ENCODE measurements around the gene XPNPEP2.

The XPNPEP2 gene

DNA sequence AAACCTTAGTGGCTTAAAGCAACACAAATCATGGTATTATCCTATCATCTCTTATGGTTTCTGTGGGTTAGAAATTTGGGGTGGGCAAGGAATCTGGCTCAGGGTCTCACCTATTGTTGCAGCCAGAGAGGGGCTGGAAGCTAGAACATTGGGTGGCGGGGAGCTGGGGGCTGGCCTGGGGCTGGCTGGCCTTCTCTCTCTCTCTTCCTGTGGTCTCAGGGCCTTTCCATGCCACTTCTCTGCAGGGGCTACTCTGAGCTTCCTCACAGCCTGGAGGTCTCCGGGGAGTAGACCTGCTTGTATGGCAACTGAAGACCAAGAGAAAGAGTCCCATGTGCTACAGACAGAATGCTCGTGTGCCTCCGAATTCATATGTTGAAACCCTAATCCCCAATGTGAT, 10.7 kb upstream of the XPNPEP2 start:
- no peak overlapping the region for H3K18ac ChIP-seq (ENCODE audit: low read length)
- no peak overlapping the region for H3K4me3 ChIP-seq (ENCODE audit: low read depth, low read length)
- H3K9ac ChIP-seq (ENCODE audit: low read length), result no peak overlapping the region
- H4K12ac ChIP-seq (ENCODE audit: low read depth, low read length), result no peak overlapping the region
- H2BK12ac ChIP-seq (ENCODE audit: low read length), result no peak overlapping the region
- no peak overlapping the region for H3K27ac ChIP-seq (ENCODE audit: low read depth, low read length)
- H3K4me2 ChIP-seq (ENCODE audit: low read length), result no peak overlapping the region
- no peak overlapping the region for H3K23ac ChIP-seq (ENCODE audit: low read length)
- WGBS (ENCODE audit: extremely low coverage, insufficient coverage, insufficient read length), result no CpG with 5 or more reads among the region's 4 CpGs
- no peaks in the 10 kb centered on the region for H3K79me2 ChIP-seq (ENCODE audit: control insufficient read depth, insufficient read depth, low read length, poor library complexity)
- H3K36me3 ChIP-seq (ENCODE audit: control insufficient read depth in 1 of 2, insufficient read depth in 2 of 2, low read length in 2 of 2), result no peaks in the 10 kb centered on the region
- no peak overlapping the region for H2AK5ac ChIP-seq (ENCODE audit: low read length)
- no peak overlapping the region for H2BK5ac ChIP-seq (ENCODE audit: low read depth, low read length, poor library complexity)
- H3K4me1 ChIP-seq (ENCODE audit: control insufficient read depth in 1 of 2, insufficient read depth in 2 of 2, low read length in 2 of 2), result no peaks in the 10 kb centered on the region
- H3K9me3 ChIP-seq (ENCODE audit: insufficient read depth, low read depth, low read length), result no peaks in the 10 kb centered on the region
- H3K79me1 ChIP-seq (ENCODE audit: low read length), result no peaks in the 10 kb centered on the region
- H4K8ac ChIP-seq (ENCODE audit: low read depth, low read length), result no peak overlapping the region
- no peak overlapping the region for H3K14ac ChIP-seq (ENCODE audit: low read length)
- no peak overlapping the region for H2AFZ ChIP-seq (ENCODE audit: insufficient read depth, low read length, poor library complexity)
- no peak overlapping the region for H4K91ac ChIP-seq (ENCODE audit: low read depth, low read length)
- no peak overlapping the region for H2BK120ac ChIP-seq (ENCODE audit: insufficient read depth, low read length, poor library complexity)
- no peak overlapping the region for H3K4ac ChIP-seq (ENCODE audit: low read depth, low read length)
- DNase-seq, result no peak
- H3K27me3 ChIP-seq (ENCODE audit: insufficient read depth, low read length), result no peaks in the 10 kb centered on the region

GRCh38 chrX:129731228-129731627, 7.6 kb upstream of the XPNPEP2 start:
- WGBS (ENCODE audit: extremely low coverage, insufficient coverage, insufficient read length), result no CpG with 5 or more reads among the region's 2 CpGs
- Histone ChIP-seq H2BK120ac (ENCODE audit: insufficient read depth, low read length, poor library complexity) (no peak overlapping the region), H3K27me3 (ENCODE audit: insufficient read depth, low read length) (no peaks in the 10 kb centered on the region)

DNA sequence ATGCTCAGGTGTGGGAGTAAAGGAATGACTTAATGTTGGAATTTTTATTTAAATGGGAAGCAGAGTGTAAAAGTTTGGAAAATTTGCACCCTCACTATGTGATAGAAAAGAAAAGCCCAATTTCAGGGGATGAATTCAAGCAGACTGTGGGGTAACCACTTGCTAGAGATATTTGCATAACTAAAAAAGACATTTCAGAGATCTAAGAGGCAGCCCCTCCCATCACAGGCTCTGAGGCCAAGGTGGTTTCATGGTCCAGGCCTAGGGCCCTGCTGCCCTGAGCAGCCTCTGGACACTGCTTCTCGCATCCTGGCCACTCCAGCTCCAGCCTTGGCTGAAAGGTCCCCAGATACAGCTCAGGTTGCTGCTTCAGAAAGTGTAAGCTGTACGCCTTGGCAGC, 5.9 kb upstream of the XPNPEP2 start:
- no peak overlapping the region for H3K23ac ChIP-seq (ENCODE audit: low read length)
- H3K9me3 ChIP-seq (ENCODE audit: insufficient read depth, low read depth, low read length), result no peaks in the 10 kb centered on the region
- no peak overlapping the region for H3K14ac ChIP-seq (ENCODE audit: low read length)
- no peaks in the 10 kb centered on the region for H3K27me3 ChIP-seq (ENCODE audit: insufficient read depth, low read length)
- no peak overlapping the region for H4K12ac ChIP-seq (ENCODE audit: low read depth, low read length)
- no peak overlapping the region for H3K4me2 ChIP-seq (ENCODE audit: low read length)
- no peak overlapping the region for H2BK120ac ChIP-seq (ENCODE audit: insufficient read depth, low read length, poor library complexity)
- H2BK12ac ChIP-seq (ENCODE audit: low read length), result no peak overlapping the region
- H3K18ac ChIP-seq (ENCODE audit: low read length), result no peak overlapping the region
- H2BK5ac ChIP-seq (ENCODE audit: low read depth, low read length, poor library complexity), result no peak overlapping the region
- H4K8ac ChIP-seq (ENCODE audit: low read depth, low read length), result no peak overlapping the region
- H3K79me2 ChIP-seq (ENCODE audit: control insufficient read depth, insufficient read depth, low read length, poor library complexity), result no peaks in the 10 kb centered on the region
- no peak overlapping the region for H3K9ac ChIP-seq (ENCODE audit: low read length)
- no peak overlapping the region for H2AFZ ChIP-seq (ENCODE audit: insufficient read depth, low read length, poor library complexity)
- H3K4me1 ChIP-seq (ENCODE audit: control insufficient read depth in 1 of 2, insufficient read depth in 2 of 2, low read length in 2 of 2), result no peaks in the 10 kb centered on the region
- no peaks in the 10 kb centered on the region for H3K36me3 ChIP-seq (ENCODE audit: control insufficient read depth in 1 of 2, insufficient read depth in 2 of 2, low read length in 2 of 2)
- H4K91ac ChIP-seq (ENCODE audit: low read depth, low read length), result no peak overlapping the region
- DNase-seq, result no peak
- no peak overlapping the region for H3K27ac ChIP-seq (ENCODE audit: low read depth, low read length)
- no peaks in the 10 kb centered on the region for H3K79me1 ChIP-seq (ENCODE audit: low read length)
- no peak overlapping the region for H3K4me3 ChIP-seq (ENCODE audit: low read depth, low read length)
- no peak overlapping the region for H3K4ac ChIP-seq (ENCODE audit: low read depth, low read length)
- no CpG with 5 or more reads among the region's 2 CpGs for WGBS (ENCODE audit: extremely low coverage, insufficient coverage, insufficient read length)
- no peak overlapping the region for H2AK5ac ChIP-seq (ENCODE audit: low read length)

More at GRCh38 chrX:129731228-129731627, 7.6 kb upstream of the XPNPEP2 start:
- no peak overlapping the region for H2AFZ ChIP-seq (ENCODE audit: insufficient read depth, low read length, poor library complexity)
- no peak overlapping the region for H3K4me3 ChIP-seq (ENCODE audit: low read depth, low read length)
- no peak overlapping the region for H2AK5ac ChIP-seq (ENCODE audit: low read length)
- H3K36me3 ChIP-seq (ENCODE audit: control insufficient read depth in 1 of 2, insufficient read depth in 2 of 2, low read length in 2 of 2), result no peaks in the 10 kb centered on the region
- H4K8ac ChIP-seq (ENCODE audit: low read depth, low read length), result no peak overlapping the region
- no peaks in the 10 kb centered on the region for H3K9me3 ChIP-seq (ENCODE audit: insufficient read depth, low read depth, low read length)
- no peak overlapping the region for H3K18ac ChIP-seq (ENCODE audit: low read length)
- H3K23ac ChIP-seq (ENCODE audit: low read length), result no peak overlapping the region
- H3K4me1 ChIP-seq (ENCODE audit: control insufficient read depth in 1 of 2, insufficient read depth in 2 of 2, low read length in 2 of 2), result no peaks in the 10 kb centered on the region
- no peak overlapping the region for H3K14ac ChIP-seq (ENCODE audit: low read length)
- no peak overlapping the region for H3K4ac ChIP-seq (ENCODE audit: low read depth, low read length)
- H3K79me2 ChIP-seq (ENCODE audit: control insufficient read depth, insufficient read depth, low read length, poor library complexity), result no peaks in the 10 kb centered on the region
- H3K27ac ChIP-seq (ENCODE audit: low read depth, low read length), result no peak overlapping the region
- no peak overlapping the region for H3K9ac ChIP-seq (ENCODE audit: low read length)
- DNase-seq, result no peak
- no peak overlapping the region for H4K91ac ChIP-seq (ENCODE audit: low read depth, low read length)
- H2BK5ac ChIP-seq (ENCODE audit: low read depth, low read length, poor library complexity), result no peak overlapping the region
- no peak overlapping the region for H2BK12ac ChIP-seq (ENCODE audit: low read length)
- no peak overlapping the region for H4K12ac ChIP-seq (ENCODE audit: low read depth, low read length)
- no peaks in the 10 kb centered on the region for H3K79me1 ChIP-seq (ENCODE audit: low read length)
- H3K4me2 ChIP-seq (ENCODE audit: low read length), result no peak overlapping the region

DNA sequence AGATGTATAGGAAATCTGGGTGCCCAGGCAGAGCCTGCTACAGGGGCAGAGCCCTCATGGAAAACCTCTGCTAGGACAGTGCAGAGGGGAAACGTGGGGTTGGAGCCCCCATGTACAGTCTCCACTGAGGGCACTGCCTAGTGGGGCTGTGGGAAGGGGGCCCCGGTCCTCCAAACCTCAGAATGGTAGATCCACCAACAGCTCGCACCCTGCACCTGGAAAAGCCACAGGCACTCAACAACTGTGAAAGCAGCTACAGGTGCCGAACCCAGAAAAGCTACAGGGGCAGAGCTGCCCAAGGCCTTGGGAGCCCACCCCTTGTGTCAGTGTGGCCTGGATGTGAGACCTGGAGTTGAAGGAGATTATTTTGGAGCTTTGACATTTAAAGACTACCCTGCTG, 5.4 kb upstream of the XPNPEP2 start:
- no CpG with 5 or more reads among the region's 4 CpGs for WGBS (ENCODE audit: extremely low coverage, insufficient coverage, insufficient read length)
- no peak overlapping the region for H2AK5ac ChIP-seq (ENCODE audit: low read length)

More for the DNA sequence above, 5.4 kb upstream of the XPNPEP2 start:
- Histone ChIP-seq H3K4me3 (ENCODE audit: low read depth, low read length) (no peak overlapping the region), H3K4ac (ENCODE audit: low read depth, low read length) (no peak overlapping the region), H3K9ac (ENCODE audit: low read length) (no peak overlapping the region), H4K91ac (ENCODE audit: low read depth, low read length) (no peak overlapping the region), H3K36me3 (ENCODE audit: control insufficient read depth in 1 of 2, insufficient read depth in 2 of 2, low read length in 2 of 2) (no peaks in the 10 kb centered on the region), H3K4me1 (ENCODE audit: control insufficient read depth in 1 of 2, insufficient read depth in 2 of 2, low read length in 2 of 2) (no peaks in the 10 kb centered on the region), H2BK120ac (ENCODE audit: insufficient read depth, low read length, poor library complexity) (no peak overlapping the region), H3K18ac (ENCODE audit: low read length) (no peak overlapping the region), H4K12ac (ENCODE audit: low read depth, low read length) (no peak overlapping the region), H3K79me1 (ENCODE audit: low read length) (no peaks in the 10 kb centered on the region), H3K23ac (ENCODE audit: low read length) (no peak overlapping the region), H2BK5ac (ENCODE audit: low read depth, low read length, poor library complexity) (no peak overlapping the region), H3K79me2 (ENCODE audit: control insufficient read depth, insufficient read depth, low read length, poor library complexity) (no peaks in the 10 kb centered on the region), H3K4me2 (ENCODE audit: low read length) (no peak overlapping the region), H3K27me3 (ENCODE audit: insufficient read depth, low read length) (no peaks in the 10 kb centered on the region), H2AFZ (ENCODE audit: insufficient read depth, low read length, poor library complexity) (no peak overlapping the region), H4K8ac (ENCODE audit: low read depth, low read length) (no peak overlapping the region), H2BK12ac (ENCODE audit: low read length) (no peak overlapping the region), H3K9me3 (ENCODE audit: insufficient read depth, low read depth, low read length) (no peaks in the 10 kb centered on the region), H3K27ac (ENCODE audit: low read depth, low read length) (no peak overlapping the region), H3K14ac (ENCODE audit: low read length) (no peak overlapping the region)
- no peak for DNase-seq

All from trophoblast cell (in vitro differentiated cells and primary cell).